Measurements from ENCODE around the gene SLCO4C1. TPM values are rescaled to one million over a fixed set of nuclear protein-coding genes. Genes with fewer than 3 reads are reported as not detected.
A peak's percentile ranks its signal among the peaks of the same experiment; 100 is the strongest.
"Not testable (repeated sequence)": the region's sequence is repeated elsewhere in the genome, so short reads cannot be mapped to it uniquely, and the experiment has no call there.

SLCO4C1 gene
- total RNA-seq, result under 1 TPM; 0.04 to 0.08 TPM

- H3K27me3 Mint-ChIP-seq, result peaks cover 3% of the 10 kb centered on the region
- peak within 1 kb of the TSS; percentile 73 for H3K4me3 Mint-ChIP-seq
- no peaks in the 10 kb centered on the region for H3K9me3 Mint-ChIP-seq
- H3K4me1 Mint-ChIP-seq, result no peaks in the 10 kb centered on the region
- H3K36me3 Mint-ChIP-seq (ENCODE audit: low read depth), result no peaks in the 10 kb centered on the region
- ATAC-seq (replicated peaks), result peak; percentile 92
- no peak within 1 kb of the TSS for H3K27ac Mint-ChIP-seq
These were observed at the start of gene SLCO4C1 for GRCh38 chr5:102296178-102296817. Gene SLCO4C1, minus strand, starts transcription at chr5:102296284. Its CDS starts 22 bp downstream, at chr5:102296262.

- Mint-ChIP-seq H3K36me3 (ENCODE audit: low read depth) (no peaks in the 10 kb centered on the region), H3K27ac (no peak overlapping the region), H3K27me3 (peaks cover 19% of the 10 kb centered on the region), H3K9me3 (no peaks in the 10 kb centered on the region), H3K4me1 (no peaks in the 10 kb centered on the region), H3K4me3 (no peak overlapping the region)
- ATAC-seq (replicated peaks), result no peak
These were observed 45.7 kb upstream of the SLCO4C1 start for GRCh38 chr5:102341681-102342288.

- Mint-ChIP-seq H3K27ac (no peak overlapping the region), H3K4me3 (no peak overlapping the region), H3K36me3 (ENCODE audit: low read depth) (no peaks in the 10 kb centered on the region), H3K9me3 (no peaks in the 10 kb centered on the region), H3K27me3 (peaks cover 3% of the 10 kb centered on the region), H3K4me1 (no peaks in the 10 kb centered on the region)
- ATAC-seq (replicated peaks), result no peak
These were observed 28.6 kb upstream of the SLCO4C1 start for GRCh38 chr5:102324714-102325113.

- H3K9me3 Mint-ChIP-seq; H3K4me1 Mint-ChIP-seq; H3K4me3 Mint-ChIP-seq; H3K27me3 Mint-ChIP-seq; H3K27ac Mint-ChIP-seq; ATAC-seq (replicated peaks); H3K36me3 Mint-ChIP-seq (ENCODE audit: low read depth): not testable (repeated sequence)
These were observed 22.7 kb upstream of the SLCO4C1 start for GRCh38 chr5:102318801-102319200.

- Mint-ChIP-seq H3K27ac (no peak overlapping the region), H3K27me3 (no peaks in the 10 kb centered on the region), H3K36me3 (ENCODE audit: low read depth) (no peaks in the 10 kb centered on the region), H3K9me3 (no peaks in the 10 kb centered on the region), H3K4me1 (no peaks in the 10 kb centered on the region), H3K4me3 (no peak overlapping the region)
- no peak for ATAC-seq (replicated peaks)
These were observed 18.2 kb upstream of the SLCO4C1 start for GRCh38 chr5:102314328-102314727.

- Mint-ChIP-seq H3K9me3 (no peaks in the 10 kb centered on the region), H3K4me3 (no peak overlapping the region), H3K4me1 (no peaks in the 10 kb centered on the region), H3K36me3 (ENCODE audit: low read depth) (no peaks in the 10 kb centered on the region), H3K27me3 (no peaks in the 10 kb centered on the region), H3K27ac (no peak overlapping the region)
- no peak for ATAC-seq (replicated peaks)
These were observed 17.8 kb upstream of the SLCO4C1 start for GRCh38 chr5:102313912-102314311.

GRCh38 chr5:102312586-102313370 is 16.7 kb upstream of the SLCO4C1 start:
- Mint-ChIP-seq H3K4me1 (no peaks in the 10 kb centered on the region), H3K27ac (no peak overlapping the region), H3K27me3 (no peaks in the 10 kb centered on the region), H3K9me3 (no peaks in the 10 kb centered on the region), H3K36me3 (ENCODE audit: low read depth) (no peaks in the 10 kb centered on the region), H3K4me3 (no peak overlapping the region)
- no peak for ATAC-seq (replicated peaks)

- Mint-ChIP-seq H3K4me1 (no peaks in the 10 kb centered on the region), H3K9me3 (no peaks in the 10 kb centered on the region), H3K27ac (no peak overlapping the region), H3K4me3 (no peak overlapping the region), H3K36me3 (ENCODE audit: low read depth) (no peaks in the 10 kb centered on the region), H3K27me3 (no peaks in the 10 kb centered on the region)
- no peak for ATAC-seq (replicated peaks)
These were observed 13.5 kb upstream of the SLCO4C1 start for GRCh38 chr5:102309586-102309985.

GRCh38 chr5:102307232-102307631 is 11.1 kb upstream of the SLCO4C1 start:
- no peaks in the 10 kb centered on the region for H3K4me1 Mint-ChIP-seq
- ATAC-seq (replicated peaks), result no peak
- no peak overlapping the region for H3K4me3 Mint-ChIP-seq
- no peaks in the 10 kb centered on the region for H3K36me3 Mint-ChIP-seq (ENCODE audit: low read depth)
- no peaks in the 10 kb centered on the region for H3K27me3 Mint-ChIP-seq
- no peaks in the 10 kb centered on the region for H3K9me3 Mint-ChIP-seq
- no peak overlapping the region for H3K27ac Mint-ChIP-seq

GRCh38 chr5:102306121-102306520 is 10.0 kb upstream of the SLCO4C1 start:
- Mint-ChIP-seq H3K4me1 (no peaks in the 10 kb centered on the region), H3K36me3 (ENCODE audit: low read depth) (no peaks in the 10 kb centered on the region), H3K27me3 (no peaks in the 10 kb centered on the region), H3K27ac (no peak overlapping the region), H3K4me3 (no peak overlapping the region), H3K9me3 (no peaks in the 10 kb centered on the region)
- ATAC-seq (replicated peaks), result no peak

GRCh38 chr5:102295534-102296177 is 428 bp downstream of the SLCO4C1 start:
- Mint-ChIP-seq H3K4me3 (peak overlapping the region; percentile 73), H3K27ac (no peak overlapping the region), H3K36me3 (ENCODE audit: low read depth) (no peaks in the 10 kb centered on the region), H3K9me3 (no peaks in the 10 kb centered on the region), H3K4me1 (no peaks in the 10 kb centered on the region), H3K27me3 (peaks cover 3% of the 10 kb centered on the region)
- ATAC-seq (replicated peaks), result no peak

GRCh38 chr5:102294886-102295395 is 1.1 kb downstream of the SLCO4C1 start:
- no peak overlapping the region for H3K27ac Mint-ChIP-seq
- H3K9me3 Mint-ChIP-seq, result no peaks in the 10 kb centered on the region
- H3K27me3 Mint-ChIP-seq, result peaks cover 3% of the 10 kb centered on the region
- no peaks in the 10 kb centered on the region for H3K36me3 Mint-ChIP-seq (ENCODE audit: low read depth)
- H3K4me3 Mint-ChIP-seq, result peak overlapping the region; percentile 73
- no peaks in the 10 kb centered on the region for H3K4me1 Mint-ChIP-seq
- ATAC-seq (replicated peaks), result no peak

- no peak for ATAC-seq (replicated peaks)
- peaks cover 2% of the 10 kb centered on the region for H3K27me3 Mint-ChIP-seq
- H3K4me1 Mint-ChIP-seq, result no peaks in the 10 kb centered on the region
- H3K4me3 Mint-ChIP-seq, result no peak overlapping the region
- no peaks in the 10 kb centered on the region for H3K9me3 Mint-ChIP-seq
- H3K36me3 Mint-ChIP-seq (ENCODE audit: low read depth), result no peaks in the 10 kb centered on the region
- H3K27ac Mint-ChIP-seq, result no peak overlapping the region
These were observed 6.1 kb downstream of the SLCO4C1 start for GRCh38 chr5:102290004-102290403.

- no peaks in the 10 kb centered on the region for H3K4me1 Mint-ChIP-seq
- no peaks in the 10 kb centered on the region for H3K36me3 Mint-ChIP-seq (ENCODE audit: low read depth)
- H3K27me3 Mint-ChIP-seq, result no peaks in the 10 kb centered on the region
- no peak overlapping the region for H3K4me3 Mint-ChIP-seq
- no peak for ATAC-seq (replicated peaks)
- no peak overlapping the region for H3K27ac Mint-ChIP-seq
- no peaks in the 10 kb centered on the region for H3K9me3 Mint-ChIP-seq
These were observed 6.7 kb downstream of the SLCO4C1 start for GRCh38 chr5:102289251-102289899.
